ENCODE results near the gene CHST2.

The CHST2 gene

DNA sequence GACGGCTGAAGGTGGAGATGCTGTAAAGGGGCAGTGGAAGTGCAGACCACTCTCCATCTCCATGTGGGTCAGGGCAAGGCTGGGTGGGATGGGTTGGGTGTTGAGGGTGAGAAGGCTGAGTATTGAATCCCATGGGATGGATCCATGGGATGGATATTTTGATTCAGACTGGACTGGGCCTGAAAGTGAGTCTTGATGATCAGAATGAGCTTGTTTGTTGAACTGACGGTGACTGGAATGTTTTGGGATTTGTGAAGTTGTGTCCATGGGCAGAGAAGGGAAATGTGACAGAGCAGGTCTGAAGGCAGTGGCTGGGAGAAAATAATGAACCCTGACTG is 49.3 kb downstream of the CHST2 start:
- DNase-seq (ENCODE audit: low read depth): no peak

DNA sequence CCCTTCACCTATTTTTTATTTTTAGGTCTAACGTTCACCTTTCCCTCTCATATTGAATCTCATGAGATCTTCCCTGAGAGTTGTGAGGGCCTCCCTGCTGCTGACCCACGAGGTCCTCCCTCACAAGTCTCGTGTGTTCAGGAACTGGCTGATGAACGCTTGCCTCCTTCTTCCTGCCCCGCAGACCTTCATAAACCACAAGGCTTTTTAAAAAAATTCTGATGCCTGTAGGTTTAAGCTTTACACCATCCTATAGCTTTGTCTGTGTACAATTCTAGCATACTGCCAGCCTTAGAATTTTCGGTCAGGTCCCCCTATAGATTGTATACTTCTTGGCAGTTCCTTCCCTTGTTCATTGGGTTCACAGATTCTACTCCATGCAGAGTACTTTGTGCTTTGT is 50.5 kb downstream of the CHST2 start:
- DNase-seq (ENCODE audit: low read depth): no peak

- no peak for DNase-seq (ENCODE audit: low read depth)
Measured at GRCh38 chr3:143170676-143171075, 51.1 kb downstream of the CHST2 start.

DNA sequence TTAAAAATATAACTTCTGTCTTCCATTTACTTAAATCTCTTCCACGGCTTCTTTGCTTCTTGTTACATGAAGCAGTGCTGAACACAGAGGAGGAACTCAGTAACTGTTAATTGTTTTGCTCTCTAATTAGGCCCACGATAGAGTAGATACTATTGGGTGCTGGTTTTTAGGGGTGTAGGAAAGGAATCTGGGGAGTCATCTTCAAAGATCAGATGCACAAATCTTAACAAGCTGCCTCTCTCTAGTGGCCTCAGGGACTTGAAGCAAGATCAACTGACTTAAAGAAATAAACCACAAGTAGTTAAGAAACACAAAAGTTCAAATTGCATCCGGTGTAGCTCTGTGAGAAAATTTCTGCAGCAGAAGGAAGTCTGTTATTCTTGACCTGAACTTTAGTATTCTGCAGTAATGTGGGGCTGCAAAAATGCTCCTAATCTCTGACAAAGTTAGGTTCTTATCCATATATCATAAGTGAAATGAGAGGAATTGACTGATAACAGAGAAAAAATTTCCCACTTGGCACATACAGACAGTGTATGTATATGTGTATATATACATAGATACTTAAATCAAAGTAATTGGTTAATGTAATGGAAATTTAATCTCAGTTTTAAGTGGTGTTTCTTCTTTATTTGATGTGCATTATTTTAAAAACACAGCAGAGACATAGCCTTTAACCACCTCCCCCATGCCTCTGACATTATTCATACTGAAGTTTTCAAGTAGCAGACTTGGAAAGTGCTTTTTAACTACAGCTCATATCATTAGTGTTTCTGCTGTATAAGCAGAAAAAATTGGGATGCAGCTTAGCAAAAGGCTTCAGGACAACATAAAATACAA is 51.8 kb downstream of the CHST2 start:
- DNase-seq (ENCODE audit: low read depth): no peak

DNA sequence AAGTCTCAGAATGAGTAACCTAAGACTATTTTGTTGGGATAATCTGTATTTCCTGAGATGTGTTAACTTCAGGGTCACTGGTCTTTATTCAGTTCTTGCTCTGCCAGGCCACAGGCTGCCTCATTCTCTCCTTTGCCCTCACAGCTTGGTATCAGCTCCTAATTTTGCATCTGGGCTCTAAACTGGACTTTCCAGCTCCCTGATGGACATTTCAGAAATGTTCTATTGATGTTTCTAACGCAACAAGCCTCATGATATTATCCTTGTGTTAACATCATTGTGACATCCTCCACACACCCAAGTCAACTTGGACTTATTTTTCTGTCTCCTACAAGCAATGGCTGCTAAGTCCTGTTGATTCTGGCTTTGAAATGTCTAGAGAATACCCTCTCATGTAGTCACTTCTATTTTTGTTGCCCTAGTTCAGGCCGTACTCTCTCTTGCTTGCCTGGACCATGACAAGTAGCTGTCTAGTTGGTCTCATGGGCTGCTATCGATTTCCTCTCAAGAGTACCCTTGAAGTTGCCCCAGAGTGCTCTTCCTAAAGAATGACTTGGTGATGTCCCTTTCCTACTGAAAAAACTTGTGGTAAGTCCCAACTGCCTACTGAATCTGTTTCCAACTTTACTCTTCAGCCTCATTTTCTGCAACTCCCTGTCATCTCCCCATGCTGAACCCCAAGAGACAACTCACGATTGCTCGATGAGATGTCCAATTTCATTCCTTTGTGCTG is 52.7 kb downstream of the CHST2 start:
- no peak for DNase-seq (ENCODE audit: low read depth)

DNA sequence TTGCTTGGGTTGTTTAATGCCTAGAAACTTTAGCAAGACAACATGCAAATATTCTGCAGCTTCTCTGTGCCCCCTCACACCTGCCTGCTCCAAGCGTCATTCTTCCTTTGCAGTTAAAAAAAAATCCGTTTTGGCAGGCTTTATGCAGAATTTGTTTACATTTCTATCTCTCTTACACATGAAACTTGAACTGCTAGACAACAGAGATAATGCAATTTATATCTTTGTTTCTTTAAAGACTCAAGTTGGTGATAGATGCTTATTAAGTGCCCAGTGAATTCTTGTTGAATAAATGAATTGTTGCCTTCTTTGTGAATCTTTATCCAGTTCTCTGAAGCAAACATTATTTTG is 53.2 kb downstream of the CHST2 start:
- no peak for DNase-seq (ENCODE audit: low read depth)

- DNase-seq (ENCODE audit: low read depth): no peak
Measured at GRCh38 chr3:143173242-143173641, 53.7 kb downstream of the CHST2 start.

Measured in fibroblast of the conjunctiva (primary cell).